Kidney epithelial cell (primary cell): ENCODE results near the gene CARMIL1. TPM values are rescaled to one million over a fixed set of nuclear protein-coding genes. Genes with fewer than 3 reads are reported as not detected.

ENCODE experiments used
- DNase-seq: peaks from one replicate; pipeline ENCODE4 v3.0.0-alpha.2; 2010; ENCODE audit warnings: low read depth
- H3K27me3 ChIP-seq: 2 replicates; pipeline ENCODE4 v1.6.0; 2011; ENCODE audit warnings: low read length; ENCODE audit not compliant: control insufficient read depth, insufficient read depth
- H3K36me3 ChIP-seq: 2 replicates; pipeline ENCODE4 v1.5.1; 2011; ENCODE audit warnings: low read length; ENCODE audit not compliant: control insufficient read depth, insufficient read depth
- H3K4me3 ChIP-seq: 2 replicates; pipeline ENCODE4 v1.5.1; 2011; ENCODE audit warnings: low read depth, mild to moderate bottlenecking, control low read depth, low read length
- total RNA-seq: library from RNA; depleted of rRNA; stranded (reverse); fragments of >200 nt; gene quantifications from 2 replicates; pipeline ENCODE4 v1.2.3, GENCODE V29; 2015
- TF ChIP-seq, protein P1 (sequence below): IDR thresholded peaks from 2 replicates; pipeline ENCODE4 v1.5.1; 2011; ENCODE audit warnings: mild to moderate bottlenecking, moderate library complexity, low read length, control low read depth, inconsistent platforms; ENCODE audit not compliant: insufficient read depth, poor library complexity, severe bottlenecking

CARMIL1 gene
- total RNA-seq, 1 donor from 2014 or later: 14.7 TPM

DNA sequence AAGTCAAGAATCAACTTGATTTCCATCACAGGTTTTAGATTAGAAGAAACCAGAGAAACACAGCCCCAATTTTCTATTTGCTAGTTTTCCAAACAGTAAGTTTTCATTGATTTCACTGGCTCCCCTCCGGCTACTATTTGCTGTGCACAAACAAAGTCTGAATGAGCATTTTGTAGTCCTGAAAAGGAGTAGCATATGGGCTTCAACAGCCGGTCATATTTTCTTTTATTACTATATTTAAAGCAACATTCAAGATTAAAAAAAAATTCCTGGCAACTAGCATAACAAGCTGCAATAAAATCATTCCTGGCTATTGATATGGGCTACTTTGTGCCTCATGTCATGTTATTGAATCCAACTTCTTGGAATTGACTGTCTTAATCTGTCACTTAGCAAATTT lies 48.3 kb downstream of the CARMIL1 start:
- DNase-seq: no peak
- Histone ChIP-seq H3K27me3 (no peaks in the 10 kb centered on the region), H3K36me3 (no peaks in the 10 kb centered on the region), H3K4me3 (no peak overlapping the region)
- TF ChIP-seq, protein P1, sequence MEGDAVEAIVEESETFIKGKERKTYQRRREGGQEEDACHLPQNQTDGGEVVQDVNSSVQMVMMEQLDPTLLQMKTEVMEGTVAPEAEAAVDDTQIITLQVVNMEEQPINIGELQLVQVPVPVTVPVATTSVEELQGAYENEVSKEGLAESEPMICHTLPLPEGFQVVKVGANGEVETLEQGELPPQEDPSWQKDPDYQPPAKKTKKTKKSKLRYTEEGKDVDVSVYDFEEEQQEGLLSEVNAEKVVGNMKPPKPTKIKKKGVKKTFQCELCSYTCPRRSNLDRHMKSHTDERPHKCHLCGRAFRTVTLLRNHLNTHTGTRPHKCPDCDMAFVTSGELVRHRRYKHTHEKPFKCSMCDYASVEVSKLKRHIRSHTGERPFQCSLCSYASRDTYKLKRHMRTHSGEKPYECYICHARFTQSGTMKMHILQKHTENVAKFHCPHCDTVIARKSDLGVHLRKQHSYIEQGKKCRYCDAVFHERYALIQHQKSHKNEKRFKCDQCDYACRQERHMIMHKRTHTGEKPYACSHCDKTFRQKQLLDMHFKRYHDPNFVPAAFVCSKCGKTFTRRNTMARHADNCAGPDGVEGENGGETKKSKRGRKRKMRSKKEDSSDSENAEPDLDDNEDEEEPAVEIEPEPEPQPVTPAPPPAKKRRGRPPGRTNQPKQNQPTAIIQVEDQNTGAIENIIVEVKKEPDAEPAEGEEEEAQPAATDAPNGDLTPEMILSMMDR: no peak

GRCh38 chr6:25329161-25329817 lies 50.1 kb downstream of the CARMIL1 start:
- DNase-seq: no peak
- no peaks in the 10 kb centered on the region for H3K27me3 ChIP-seq
- H3K4me3 ChIP-seq: no peak overlapping the region
- TF ChIP-seq, protein P1: no peak
- no peaks in the 10 kb centered on the region for H3K36me3 ChIP-seq

- H3K27me3 ChIP-seq: no peaks in the 10 kb centered on the region
- TF ChIP-seq, protein P1: no peak
- H3K4me3 ChIP-seq: no peak overlapping the region
- DNase-seq: no peak
- H3K36me3 ChIP-seq: no peaks in the 10 kb centered on the region
These were observed 50.8 kb downstream of the CARMIL1 start for GRCh38 chr6:25329982-25330381.

GRCh38 chr6:25330796-25331685 lies 51.9 kb downstream of the CARMIL1 start:
- DNase-seq: no peak
- Histone ChIP-seq H3K36me3 (no peaks in the 10 kb centered on the region), H3K27me3 (no peaks in the 10 kb centered on the region), H3K4me3 (no peak overlapping the region)
- TF ChIP-seq, protein P1: no peak

GRCh38 chr6:25332165-25332564 lies 53.0 kb downstream of the CARMIL1 start:
- H3K4me3 ChIP-seq: no peak overlapping the region
- DNase-seq: no peak
- TF ChIP-seq, protein P1: no peak
- H3K27me3 ChIP-seq: no peaks in the 10 kb centered on the region
- no peaks in the 10 kb centered on the region for H3K36me3 ChIP-seq
